Nephron progenitor cell (in vitro differentiated cells): ENCODE results near the gene CLPTM1L.
"Not testable (repeated sequence)": the region's sequence is repeated elsewhere in the genome, so short reads cannot be mapped to it uniquely, and the experiment has no call there.

Experiments used
- DNase-seq: peaks from one replicate; pipeline ENCODE4 v3.0.0; 2021
- H3K27ac Mint-ChIP-seq: 2 replicates; pipeline ENCODE4 v1.8.0; 2021; ENCODE audit warnings: mild to moderate bottlenecking, moderate library complexity, mixed read lengths
- H3K27me3 Mint-ChIP-seq: 2 replicates; pipeline ENCODE4 v1.8.0; 2021; ENCODE audit warnings: mild to moderate bottlenecking, low read depth, mixed read lengths; ENCODE audit not compliant: poor library complexity
- H3K36me3 Mint-ChIP-seq: 2 replicates; pipeline ENCODE4 v1.8.0; 2021; ENCODE audit warnings: low read depth, mixed read lengths
- H3K4me1 Mint-ChIP-seq: 2 replicates; pipeline ENCODE4 v1.8.0; 2021; ENCODE audit warnings: mixed read lengths
- H3K4me3 Mint-ChIP-seq: 2 replicates; pipeline ENCODE4 v1.8.0; 2021; ENCODE audit warnings: mild to moderate bottlenecking, moderate library complexity, mixed read lengths
- H3K9me3 Mint-ChIP-seq: 2 replicates; pipeline ENCODE4 v1.8.0; 2021; ENCODE audit warnings: mild to moderate bottlenecking, moderate library complexity, mixed read lengths
- CTCF ChIP-seq: fragments of 200-600 bp; sonication (generic); IDR thresholded peaks from 2 replicates; pipeline ENCODE4 v1.5.0; 2021; ENCODE audit warnings: antibody characterized with exemption

The CLPTM1L gene

GRCh38 chr5:1378096-1378495 lies 33.2 kb upstream of the CLPTM1L start:
- Mint-ChIP-seq H3K36me3 (no peaks in the 10 kb centered on the region), H3K4me3 (no peak overlapping the region), H3K9me3 (peaks cover 19% of the 10 kb centered on the region), H3K4me1 (peaks cover 8% of the 10 kb centered on the region), H3K27ac (no peak overlapping the region), H3K27me3 (peaks cover 85% of the 10 kb centered on the region)
- DNase-seq = no peak
- TF ChIP-seq CTCF = no peak

GRCh38 chr5:1376981-1377380 lies 32.1 kb upstream of the CLPTM1L start:
- no peak overlapping the region for H3K27ac Mint-ChIP-seq
- H3K36me3 Mint-ChIP-seq = no peaks in the 10 kb centered on the region
- H3K9me3 Mint-ChIP-seq = peaks cover 19% of the 10 kb centered on the region
- peaks cover 86% of the 10 kb centered on the region for H3K27me3 Mint-ChIP-seq
- DNase-seq = no peak
- peaks cover 8% of the 10 kb centered on the region for H3K4me1 Mint-ChIP-seq
- no peak for TF ChIP-seq CTCF
- H3K4me3 Mint-ChIP-seq = no peak overlapping the region

GRCh38 chr5:1375871-1376810 lies 31.2 kb upstream of the CLPTM1L start:
- DNase-seq = no peak
- H3K4me1 Mint-ChIP-seq = peaks cover 3% of the 10 kb centered on the region
- peaks cover 19% of the 10 kb centered on the region for H3K9me3 Mint-ChIP-seq
- H3K27ac Mint-ChIP-seq = no peak overlapping the region
- no peak overlapping the region for H3K4me3 Mint-ChIP-seq
- TF ChIP-seq CTCF = no peak
- H3K36me3 Mint-ChIP-seq = no peaks in the 10 kb centered on the region
- peaks cover 84% of the 10 kb centered on the region for H3K27me3 Mint-ChIP-seq

GRCh38 chr5:1374679-1375055 lies 29.8 kb upstream of the CLPTM1L start:
- Mint-ChIP-seq H3K27me3 (peaks cover 72% of the 10 kb centered on the region), H3K27ac (no peak overlapping the region), H3K4me3 (no peak overlapping the region), H3K36me3 (no peaks in the 10 kb centered on the region), H3K9me3 (peaks cover 14% of the 10 kb centered on the region), H3K4me1 (no peaks in the 10 kb centered on the region)
- DNase-seq = no peak
- no peak for TF ChIP-seq CTCF

GRCh38 chr5:1374030-1374678 lies 29.3 kb upstream of the CLPTM1L start:
- no peaks in the 10 kb centered on the region for H3K36me3 Mint-ChIP-seq
- no peaks in the 10 kb centered on the region for H3K4me1 Mint-ChIP-seq
- H3K9me3 Mint-ChIP-seq = peaks cover 9% of the 10 kb centered on the region
- H3K27me3 Mint-ChIP-seq = peaks cover 67% of the 10 kb centered on the region
- H3K4me3 Mint-ChIP-seq = no peak overlapping the region
- DNase-seq = no peak
- H3K27ac Mint-ChIP-seq = no peak overlapping the region
- TF ChIP-seq CTCF = no peak

GRCh38 chr5:1371972-1372342 lies 27.1 kb upstream of the CLPTM1L start:
- DNase-seq, H3K4me3 Mint-ChIP-seq, H3K9me3 Mint-ChIP-seq, H3K4me1 Mint-ChIP-seq, H3K36me3 Mint-ChIP-seq, H3K27ac Mint-ChIP-seq: not testable (repeated sequence)
- H3K27me3 Mint-ChIP-seq = peaks cover 57% of the 10 kb centered on the region
